GM04503 (cell line): ENCODE measurements around the gene KCNC4.

Experiments
- DNase-seq: peaks from one replicate; pipeline ENCODE4 v3.0.0-alpha.2; 2012; ENCODE audit warnings: low read depth

The KCNC4 gene

GRCh38 chr1:110254604-110255391 is 44.7 kb downstream of the KCNC4 start:
- DNase-seq, result no peak

- no peak for DNase-seq
These were observed 45.3 kb downstream of the KCNC4 start for GRCh38 chr1:110255392-110255787.

- DNase-seq, result no peak
These were observed 48.6 kb downstream of the KCNC4 start for GRCh38 chr1:110258734-110259133.

GRCh38 chr1:110259770-110260169 is 49.7 kb downstream of the KCNC4 start:
- no peak for DNase-seq
